Activated naive CD4-positive, alpha-beta T cell treated with anti-CD3 and anti-CD28 coated beads, Interleukin-2, amount 10 ng/mL, durations not matched to agents 7 days and 5 days (primary cell): Measurements from ENCODE around the gene PDGFRB.

Experiments
- CTCF ChIA-PET: fragments of 350-600 bp; sonication (Branson Sonifier 250); formaldehyde crosslinking; loops from one replicate; lab custom pipeline; 2021; ENCODE audit warnings: antibody characterized with exemption; lab: Charles Lee
- DNase-seq: peaks from one replicate; pipeline ENCODE4 v3.0.0-alpha.2; 2020
- H3K27ac Mint-ChIP-seq: one replicate; pipeline ENCODE4 v1.8.0; 2021; ENCODE audit warnings: mild to moderate bottlenecking, moderate library complexity, mixed read lengths
- H3K27me3 Mint-ChIP-seq: one replicate; pipeline ENCODE4 v1.8.0; 2021; ENCODE audit warnings: mild to moderate bottlenecking, mixed read lengths
- H3K36me3 Mint-ChIP-seq: one replicate; pipeline ENCODE4 v1.8.0; 2021; ENCODE audit warnings: mixed read lengths
- H3K4me1 Mint-ChIP-seq: one replicate; pipeline ENCODE4 v1.8.0; 2021; ENCODE audit warnings: mixed read lengths
- H3K4me3 Mint-ChIP-seq: one replicate; pipeline ENCODE4 v1.8.0; 2021; ENCODE audit warnings: mild to moderate bottlenecking, moderate library complexity, mixed read lengths
- H3K9me3 Mint-ChIP-seq: one replicate; pipeline ENCODE4 v1.8.0; 2021; ENCODE audit warnings: mixed read lengths

Gene PDGFRB

GRCh38 chr5:150176745-150177477 lies 21.3 kb upstream of the PDGFRB start:
- CTCF ChIA-PET = interaction anchor here (1.0 to 2.7 kb wide), 3 partner anchors 13 to 47 kb away, joined by 5 to 13 read pairs (median 5); no protein-coding TSS in a partner anchor
- H3K9me3 Mint-ChIP-seq = no peaks in the 10 kb centered on the region
- no peaks in the 10 kb centered on the region for H3K36me3 Mint-ChIP-seq
- H3K27ac Mint-ChIP-seq = no peak overlapping the region
- H3K27me3 Mint-ChIP-seq = peaks cover 43% of the 10 kb centered on the region
- no peaks in the 10 kb centered on the region for H3K4me1 Mint-ChIP-seq
- no peak overlapping the region for H3K4me3 Mint-ChIP-seq
- no peak for DNase-seq

GRCh38 chr5:150175536-150175935 lies 19.9 kb upstream of the PDGFRB start:
- Mint-ChIP-seq H3K36me3 (no peaks in the 10 kb centered on the region), H3K27me3 (peaks cover 39% of the 10 kb centered on the region), H3K4me3 (no peak overlapping the region), H3K9me3 (no peaks in the 10 kb centered on the region), H3K4me1 (no peaks in the 10 kb centered on the region), H3K27ac (no peak overlapping the region)
- CTCF ChIA-PET = interaction anchor here (0.8 to 2.7 kb wide), 6 partner anchors 11 to 341 kb away, joined by 3 to 13 read pairs (median 4); no protein-coding TSS in a partner anchor
- DNase-seq = no peak

- CTCF ChIA-PET = interaction anchor here (1.1 to 2.7 kb wide), 5 partner anchors 11 to 341 kb away, joined by 3 to 13 read pairs (median 3); no protein-coding TSS in a partner anchor
These were observed 19.4 kb upstream of the PDGFRB start for GRCh38 chr5:150175076-150175475.

GRCh38 chr5:150174285-150174684 lies 18.6 kb upstream of the PDGFRB start:
- peaks cover 51% of the 10 kb centered on the region for H3K27me3 Mint-ChIP-seq
- H3K4me3 Mint-ChIP-seq = no peak overlapping the region
- no peak overlapping the region for H3K27ac Mint-ChIP-seq
- DNase-seq = no peak
- CTCF ChIA-PET = interaction anchor here (0.9 to 3.8 kb wide), 3 partner anchors 12 to 340 kb away, joined by 3 to 13 read pairs (median 3); no protein-coding TSS in a partner anchor
- H3K4me1 Mint-ChIP-seq = no peaks in the 10 kb centered on the region
- no peaks in the 10 kb centered on the region for H3K36me3 Mint-ChIP-seq
- H3K9me3 Mint-ChIP-seq = no peaks in the 10 kb centered on the region

More at GRCh38 chr5:150175076-150175475, 19.4 kb upstream of the PDGFRB start:
- H3K27me3 Mint-ChIP-seq = peaks cover 44% of the 10 kb centered on the region
- no peaks in the 10 kb centered on the region for H3K9me3 Mint-ChIP-seq
- H3K4me1 Mint-ChIP-seq = no peaks in the 10 kb centered on the region
- H3K36me3 Mint-ChIP-seq = no peaks in the 10 kb centered on the region
- no peak overlapping the region for H3K4me3 Mint-ChIP-seq
- no peak for DNase-seq
- H3K27ac Mint-ChIP-seq = no peak overlapping the region

GRCh38 chr5:150173161-150173560 lies 17.5 kb upstream of the PDGFRB start:
- Mint-ChIP-seq H3K27ac (no peak overlapping the region), H3K36me3 (no peaks in the 10 kb centered on the region), H3K4me3 (no peak overlapping the region), H3K9me3 (no peaks in the 10 kb centered on the region), H3K27me3 (peaks cover 63% of the 10 kb centered on the region), H3K4me1 (no peaks in the 10 kb centered on the region)
- CTCF ChIA-PET = interaction anchor here (0.9 to 3.8 kb wide), 3 partner anchors 11 to 177 kb away, joined by 3 to 13 read pairs (median 3); no protein-coding TSS in a partner anchor
- no peak for DNase-seq

GRCh38 chr5:150172556-150172955 lies 16.9 kb upstream of the PDGFRB start:
- Mint-ChIP-seq H3K36me3 (no peaks in the 10 kb centered on the region), H3K27ac (no peak overlapping the region), H3K9me3 (no peaks in the 10 kb centered on the region), H3K4me3 (no peak overlapping the region), H3K27me3 (peaks cover 69% of the 10 kb centered on the region), H3K4me1 (no peaks in the 10 kb centered on the region)
- CTCF ChIA-PET = interaction anchor here (1.2 to 3.8 kb wide), 3 partner anchors 10 to 177 kb away, joined by 3 to 13 read pairs (median 3); no protein-coding TSS in a partner anchor
- DNase-seq = no peak

GRCh38 chr5:150172145-150172544 lies 16.5 kb upstream of the PDGFRB start:
- Mint-ChIP-seq H3K27ac (no peak overlapping the region), H3K4me3 (no peak overlapping the region), H3K27me3 (peaks cover 73% of the 10 kb centered on the region), H3K36me3 (no peaks in the 10 kb centered on the region), H3K9me3 (no peaks in the 10 kb centered on the region), H3K4me1 (no peaks in the 10 kb centered on the region)
- DNase-seq = no peak
- CTCF ChIA-PET = interaction anchor here (1.2 to 3.8 kb wide), 3 partner anchors 10 to 178 kb away, joined by 3 to 13 read pairs (median 3); no protein-coding TSS in a partner anchor

- H3K9me3 Mint-ChIP-seq = no peaks in the 10 kb centered on the region
- H3K27ac Mint-ChIP-seq = no peak overlapping the region
- H3K4me3 Mint-ChIP-seq = no peak overlapping the region
- H3K4me1 Mint-ChIP-seq = no peaks in the 10 kb centered on the region
- H3K36me3 Mint-ChIP-seq = no peaks in the 10 kb centered on the region
- DNase-seq = no peak
- CTCF ChIA-PET = no interaction called here
- H3K27me3 Mint-ChIP-seq = peaks cover 76% of the 10 kb centered on the region
These were observed 13.2 kb upstream of the PDGFRB start for GRCh38 chr5:150168864-150169263.

GRCh38 chr5:150167908-150168307 lies 12.3 kb upstream of the PDGFRB start:
- no peak for DNase-seq
- Mint-ChIP-seq H3K27me3 (peaks cover 66% of the 10 kb centered on the region), H3K27ac (no peak overlapping the region), H3K4me1 (no peaks in the 10 kb centered on the region), H3K36me3 (no peaks in the 10 kb centered on the region), H3K9me3 (no peaks in the 10 kb centered on the region), H3K4me3 (no peak overlapping the region)
- CTCF ChIA-PET = no interaction called here

GRCh38 chr5:150167512-150167850 lies 11.8 kb upstream of the PDGFRB start:
- CTCF ChIA-PET = no interaction called here
- no peak for DNase-seq
- no peak overlapping the region for H3K27ac Mint-ChIP-seq

GRCh38 chr5:150166650-150167511 lies 11.2 kb upstream of the PDGFRB start, which contains the start of gene CDX1:
TSS of gene CDX1 (plus strand) at chr5:150166778. CDS start at chr5:150166877, 99 bp downstream.
- CTCF ChIA-PET = no interaction called here
- no peaks in the 10 kb centered on the region for H3K4me1 Mint-ChIP-seq
- no peak within 1 kb of the TSS for H3K27ac Mint-ChIP-seq
- no peaks in the 10 kb centered on the region for H3K36me3 Mint-ChIP-seq
- no peak within 1 kb of the TSS for H3K4me3 Mint-ChIP-seq
- DNase-seq = no peak
- H3K9me3 Mint-ChIP-seq = no peaks in the 10 kb centered on the region
- H3K27me3 Mint-ChIP-seq = peaks cover 74% of the 10 kb centered on the region

More at GRCh38 chr5:150167512-150167850, 11.8 kb upstream of the PDGFRB start:
- H3K4me3 Mint-ChIP-seq = no peak overlapping the region
- H3K36me3 Mint-ChIP-seq = no peaks in the 10 kb centered on the region
- H3K27me3 Mint-ChIP-seq = peaks cover 69% of the 10 kb centered on the region
- H3K4me1 Mint-ChIP-seq = no peaks in the 10 kb centered on the region
- H3K9me3 Mint-ChIP-seq = no peaks in the 10 kb centered on the region

- peaks cover 79% of the 10 kb centered on the region for H3K27me3 Mint-ChIP-seq
- H3K9me3 Mint-ChIP-seq = no peaks in the 10 kb centered on the region
- H3K4me1 Mint-ChIP-seq = no peaks in the 10 kb centered on the region
- CTCF ChIA-PET = interaction anchor here (0.6 kb wide), 1 partner anchor 1658 kb away, joined by 4 read pairs; no protein-coding TSS in a partner anchor
- H3K27ac Mint-ChIP-seq = no peak overlapping the region
- H3K36me3 Mint-ChIP-seq = no peaks in the 10 kb centered on the region
- H3K4me3 Mint-ChIP-seq = no peak overlapping the region
- DNase-seq = no peak
These were observed 10.5 kb upstream of the PDGFRB start for GRCh38 chr5:150166037-150166649.

GRCh38 chr5:150164211-150164980 lies 8.8 kb upstream of the PDGFRB start:
- DNase-seq = no peak
- Mint-ChIP-seq H3K4me3 (no peak overlapping the region), H3K27ac (no peak overlapping the region), H3K4me1 (no peaks in the 10 kb centered on the region), H3K9me3 (no peaks in the 10 kb centered on the region), H3K27me3 (peaks cover 64% of the 10 kb centered on the region), H3K36me3 (no peaks in the 10 kb centered on the region)
- CTCF ChIA-PET = interaction anchor here (0.5 to 2.8 kb wide), 4 partner anchors 11 to 272 kb away, joined by 3 to 9 read pairs (median 4); no protein-coding TSS in a partner anchor
